Prostate gland (tissue), 2 donors: ENCODE data around the gene CXXC5. TPM values are rescaled to one million over a fixed set of nuclear protein-coding genes. Genes with fewer than 3 reads are reported as not detected.

Source experiments
- DNase-seq: peaks from one replicate; pipeline ENCODE4 v3.0.0-alpha.2; 2019; ENCODE audit warnings: low spot score
- H3K27ac ChIP-seq, 2 donors: fragments of 200-600 bp; sonication (generic); 2 replicates each; pipeline ENCODE4 v1.5.1; 2017 to 2019
- H3K27me3 ChIP-seq: fragments of 200-600 bp; sonication (generic); replicated peaks from 2 replicates; pipeline ENCODE4 v1.5.1; 2019; ENCODE audit not compliant: insufficient read depth
- H3K36me3 ChIP-seq, 2 donors: fragments of 200-600 bp; sonication (generic); 1 replicate in 1 of 2; 2 replicates in 1 of 2; pipeline versions ENCODE4 v1.5.1 to v1.8.1; 2017 to 2019
- H3K4me1 ChIP-seq: fragments of 200-600 bp; sonication (generic); replicated peaks from 2 replicates; pipeline ENCODE4 v1.5.1; 2019
- H3K4me3 ChIP-seq, 2 donors: fragments of 200-600 bp; sonication (generic); 2 replicates each; pipeline ENCODE4 v1.5.1; 2017 to 2019
- H3K9me3 ChIP-seq: fragments of 200-600 bp; sonication (generic); 2 replicates; pipeline ENCODE4 v1.5.1; 2017
- POLR2A ChIP-seq: fragments of 450-650 bp; IDR thresholded peaks from one replicate; pipeline ENCODE4 v1.6.1; 2016; ENCODE audit warnings: antibody characterized with exemption, mild to moderate bottlenecking
- POLR2AphosphoS5 ChIP-seq: sonication (generic); formaldehyde crosslinking; IDR thresholded peaks from one replicate; pipeline ENCODE4 v1.6.1; 2017; ENCODE audit warnings: antibody characterized with exemption
- WGBS: methylation state at CpG from one replicate; pipeline ENCODE4 v1.1.5; 2018; 5-methylcytosine and 5-hydroxymethylcytosine counted together
- intact Hi-C: fragments of 100-400 bp; cut with DNase I; formaldehyde crosslinking; loops from one replicate; pipeline ENCODE4 v1.14.2; 2022
- total RNA-seq, 2 donors: library from RNA; depleted of rRNA; stranded (reverse); fragments of >200 nt; gene quantifications; one replicate each; pipeline ENCODE4 v1.1.0, GENCODE V29; 2016
- TF ChIP-seq, protein P1 (sequence below), 4 experiments: fragments of 200-600 bp in 2 of 4; fragments of 450-650 bp in 2 of 4; sonication (generic) in 2 of 4; IDR thresholded peaks; 1 replicate in 3 of 4; 2 replicates in 1 of 4; pipeline ENCODE4 v1.5.1; 2016 to 2019; ENCODE audit warnings: antibody characterized with exemption in 4 of 4, mild to moderate bottlenecking in 2 of 4, moderate library complexity in 2 of 4

The CXXC5 gene
- total RNA-seq, 2 donors from 2014 or later: 47.4 to 47.7 TPM

DNA sequence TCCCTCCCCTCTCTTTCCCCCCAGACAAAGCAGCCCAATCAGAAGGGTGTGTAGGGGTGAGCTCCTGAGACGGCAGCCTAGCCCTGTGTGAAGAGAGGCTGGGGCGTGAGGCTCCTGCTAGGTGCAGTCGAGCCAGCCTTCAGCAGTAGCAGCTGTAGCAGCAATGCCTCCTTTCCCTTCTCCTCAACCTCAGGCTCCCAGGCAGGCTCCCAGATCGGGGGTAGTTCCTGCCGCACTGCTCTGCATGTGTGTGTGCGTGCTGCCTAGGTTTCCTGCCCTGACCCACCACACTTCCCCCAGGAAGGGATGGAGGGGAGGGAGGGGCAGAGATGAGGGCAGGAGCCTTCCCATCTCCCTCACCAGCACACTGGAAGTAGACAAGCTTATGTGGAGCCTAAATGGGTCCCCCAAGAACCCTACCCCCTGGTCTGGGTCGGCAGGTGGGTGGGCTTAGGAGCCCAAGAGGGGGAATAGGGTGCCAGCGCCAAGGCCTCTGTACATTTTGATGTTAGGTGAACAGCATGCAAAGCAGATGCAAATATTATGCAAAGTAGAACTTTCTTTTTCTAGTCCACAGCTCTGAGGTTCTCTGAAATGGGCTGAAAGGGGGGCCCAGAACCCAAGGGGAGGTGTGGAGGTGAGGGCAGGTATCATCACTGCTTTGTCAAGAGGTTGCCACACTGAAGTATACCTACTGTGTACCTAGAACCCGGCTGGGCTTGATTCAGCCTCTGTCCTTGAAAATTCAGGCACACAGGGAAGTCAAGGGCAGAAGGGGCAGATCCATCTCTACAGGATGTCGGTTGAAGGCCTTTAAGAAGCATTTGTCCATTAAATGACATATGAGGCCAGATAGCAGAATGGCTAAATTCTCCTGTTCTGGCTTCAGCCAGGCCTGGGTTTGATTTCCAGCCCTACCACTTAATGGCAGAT, 57.8 kb downstream of the CXXC5 start:
- H3K36me3 ChIP-seq: no peaks in the 10 kb centered on the region
- TF ChIP-seq POLR2AphosphoS5: no peak
- TF ChIP-seq POLR2A: no peak
- TF ChIP-seq, protein P1, sequence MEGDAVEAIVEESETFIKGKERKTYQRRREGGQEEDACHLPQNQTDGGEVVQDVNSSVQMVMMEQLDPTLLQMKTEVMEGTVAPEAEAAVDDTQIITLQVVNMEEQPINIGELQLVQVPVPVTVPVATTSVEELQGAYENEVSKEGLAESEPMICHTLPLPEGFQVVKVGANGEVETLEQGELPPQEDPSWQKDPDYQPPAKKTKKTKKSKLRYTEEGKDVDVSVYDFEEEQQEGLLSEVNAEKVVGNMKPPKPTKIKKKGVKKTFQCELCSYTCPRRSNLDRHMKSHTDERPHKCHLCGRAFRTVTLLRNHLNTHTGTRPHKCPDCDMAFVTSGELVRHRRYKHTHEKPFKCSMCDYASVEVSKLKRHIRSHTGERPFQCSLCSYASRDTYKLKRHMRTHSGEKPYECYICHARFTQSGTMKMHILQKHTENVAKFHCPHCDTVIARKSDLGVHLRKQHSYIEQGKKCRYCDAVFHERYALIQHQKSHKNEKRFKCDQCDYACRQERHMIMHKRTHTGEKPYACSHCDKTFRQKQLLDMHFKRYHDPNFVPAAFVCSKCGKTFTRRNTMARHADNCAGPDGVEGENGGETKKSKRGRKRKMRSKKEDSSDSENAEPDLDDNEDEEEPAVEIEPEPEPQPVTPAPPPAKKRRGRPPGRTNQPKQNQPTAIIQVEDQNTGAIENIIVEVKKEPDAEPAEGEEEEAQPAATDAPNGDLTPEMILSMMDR (IDR thresholded peaks at IDR 0.05): no peak
- no peak overlapping the region for H3K27ac ChIP-seq
- 77% methylated on average over 10 of the region's 10 CpGs for WGBS
- no peak overlapping the region for H3K4me3 ChIP-seq
- H3K4me1 ChIP-seq: no peaks in the 10 kb centered on the region
- intact Hi-C loops: no loop called here
- no peaks in the 10 kb centered on the region for H3K9me3 ChIP-seq
- no peaks in the 10 kb centered on the region for H3K27me3 ChIP-seq
- DNase-seq: no peak

DNA sequence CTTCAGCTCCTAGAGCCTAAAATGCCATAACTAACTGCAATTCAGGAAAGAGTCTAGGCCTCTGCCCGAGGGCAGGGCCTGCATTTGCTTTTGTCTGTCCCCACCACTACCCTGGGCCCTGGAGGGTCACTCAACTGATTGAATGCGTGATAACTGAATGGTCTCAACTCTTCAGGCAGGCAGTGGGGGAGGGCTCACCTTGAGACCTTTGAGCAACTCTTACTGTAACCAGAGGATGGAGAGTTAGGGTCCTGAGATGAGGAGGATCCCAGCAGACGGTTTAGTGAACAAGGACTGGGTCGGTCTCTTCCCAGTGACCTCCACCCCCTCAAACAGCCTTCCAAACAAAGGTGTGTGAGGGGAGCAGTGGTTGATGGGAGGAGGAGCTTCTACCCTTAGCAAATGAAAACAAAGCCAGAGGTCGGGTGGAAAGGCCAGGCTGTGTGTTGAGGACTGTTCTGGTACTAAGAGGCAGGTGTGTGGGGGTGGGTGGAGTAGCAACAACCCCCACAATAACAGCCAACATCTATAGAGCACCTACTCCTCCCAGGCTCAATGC, 59.4 kb downstream of the CXXC5 start:
- Histone ChIP-seq H3K4me1 (no peaks in the 10 kb centered on the region), H3K36me3 (no peaks in the 10 kb centered on the region), H3K9me3 (no peaks in the 10 kb centered on the region), H3K27me3 (no peaks in the 10 kb centered on the region), H3K27ac (no peak overlapping the region), H3K4me3 (no peak overlapping the region)
- intact Hi-C loops: no loop called here
- WGBS: 85% methylated on average over 5 of the region's 5 CpGs
- no peak for DNase-seq
- TF ChIP-seq, protein P1 (IDR thresholded peaks at IDR 0.05): no peak
- TF ChIP-seq POLR2A (no peak), POLR2AphosphoS5 (no peak)

DNA sequence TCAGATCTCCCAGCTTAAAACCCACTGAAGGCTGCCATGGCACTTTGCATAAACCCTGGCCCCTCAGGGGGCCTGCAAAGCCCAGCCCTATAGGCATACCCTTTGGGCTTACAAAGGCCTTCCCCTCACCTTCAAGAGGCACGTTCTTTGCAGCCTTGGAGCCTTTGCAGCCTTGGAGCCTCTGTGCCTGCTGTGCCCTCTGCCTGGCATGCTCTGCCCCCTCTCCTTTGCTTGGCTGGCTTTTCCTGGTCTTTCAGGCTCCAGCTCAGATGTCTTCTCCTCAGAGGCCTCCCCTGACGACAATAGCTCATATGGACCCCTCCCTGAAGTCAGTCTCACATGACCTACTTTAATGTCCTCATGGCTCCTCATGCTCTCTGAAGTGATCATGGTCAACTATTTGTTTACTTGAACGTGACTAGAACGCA, 60.3 kb downstream of the CXXC5 start:
- Histone ChIP-seq H3K36me3 (no peaks in the 10 kb centered on the region), H3K4me3 (no peak overlapping the region), H3K9me3 (no peaks in the 10 kb centered on the region), H3K27ac (no peak overlapping the region), H3K4me1 (no peaks in the 10 kb centered on the region), H3K27me3 (no peaks in the 10 kb centered on the region)
- TF ChIP-seq POLR2AphosphoS5: no peak
- TF ChIP-seq, protein P1 (IDR thresholded peaks at IDR 0.05): no peak
- no peak for TF ChIP-seq POLR2A
- intact Hi-C loops: no loop called here
- 88% methylated on average over 4 of the region's 4 CpGs for WGBS
- no peak for DNase-seq

DNA sequence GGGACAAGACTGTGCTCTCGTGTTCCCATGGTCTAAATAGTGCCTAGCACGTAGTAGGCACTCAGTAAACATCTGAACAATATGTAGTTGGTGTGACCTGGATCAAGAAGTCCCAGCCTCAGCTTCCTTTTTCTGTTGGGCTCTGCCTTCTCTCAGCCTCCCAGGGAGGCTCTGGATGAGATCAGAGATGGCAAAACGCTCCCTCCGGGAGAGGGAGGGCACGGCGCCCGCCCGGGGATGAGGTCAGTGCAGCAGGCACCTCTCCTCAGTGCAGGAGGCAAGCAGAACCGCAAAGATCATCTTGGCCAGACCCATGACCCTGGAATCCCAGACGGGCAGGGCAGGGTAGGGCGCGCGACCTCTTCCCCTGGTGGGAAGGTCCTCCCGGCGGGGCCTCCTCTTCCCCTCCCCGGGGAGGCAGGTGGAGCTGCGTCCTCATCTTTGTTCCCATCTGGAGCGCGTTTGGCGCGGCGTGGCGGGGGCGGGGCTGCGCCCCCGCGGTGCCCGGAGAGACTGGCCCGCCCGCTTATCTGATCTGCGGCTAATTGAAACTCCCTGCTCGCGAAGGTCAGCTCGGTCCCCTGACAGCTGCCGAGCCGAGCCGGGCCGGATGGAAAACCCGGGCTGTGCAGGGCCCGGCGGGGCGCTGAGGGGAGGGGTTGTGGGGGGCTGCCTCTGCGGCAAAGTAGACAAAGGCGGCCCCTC, 60.9 kb downstream of the CXXC5 start:
- intact Hi-C loops: no loop called here
- Histone ChIP-seq H3K4me1 (no peaks in the 10 kb centered on the region), H3K4me3 (peak overlapping the region in 1 of 2 donors; percentile 17), H3K27me3 (no peaks in the 10 kb centered on the region), H3K36me3 (no peaks in the 10 kb centered on the region), H3K27ac (no peak overlapping the region), H3K9me3 (no peaks in the 10 kb centered on the region)
- no peak for DNase-seq
- TF ChIP-seq, protein P1 (IDR thresholded peaks at IDR 0.05): no peak
- TF ChIP-seq POLR2A: no peak
- no peak for TF ChIP-seq POLR2AphosphoS5
- WGBS: 9% methylated on average over 28 of the region's 44 CpGs
